ENCODE results near the gene PPIG. TPM values are rescaled to one million over a fixed set of nuclear protein-coding genes. Genes with fewer than 3 reads are reported as not detected.

The PPIG gene
- total and polyA plus RNA-seq, 9 of the 15 experiments (the other 6 are each of a cell fraction or from before 2014, with no cell fraction given), result 52.5 to 166 (median 124) TPM

- TF ChIP-seq ZNF592 (IDR thresholded peaks at IDR 0.05) (0 out of 2 replicates have a peak, but pooled peaks have one; percentile 17), ZNF239 (CRISPR knock-in tag; IDR thresholded peaks at IDR 0.05) (peak; percentile 23; the same call in 1 of the 2 replicates), LARP7 (IDR thresholded peaks at IDR 0.05) (no peak), POLR2H (tag; IDR thresholded peaks at IDR 0.05; ENCODE audit: low read depth) (no peak), SNIP1 (IDR thresholded peaks at IDR 0.05; ENCODE audit: low read depth) (no peak), POLR2G (IDR thresholded peaks at IDR 0.05; ENCODE audit: low read depth, low read length) (no peak), HMGN3 (IDR thresholded peaks at IDR 0.05; ENCODE audit: borderline replicate concordance, extremely low read depth, insufficient read length, low read depth, low read length) (no peak), RCOR1 (IDR thresholded peaks at IDR 0.05; ENCODE audit: borderline replicate concordance in 1 of 2, low read depth in 2 of 2, low read length in 2 of 2) (peak; percentile 84 to 94; a peak in 3 of 4 replicates)
- TF ChIP-seq, protein P1, sequence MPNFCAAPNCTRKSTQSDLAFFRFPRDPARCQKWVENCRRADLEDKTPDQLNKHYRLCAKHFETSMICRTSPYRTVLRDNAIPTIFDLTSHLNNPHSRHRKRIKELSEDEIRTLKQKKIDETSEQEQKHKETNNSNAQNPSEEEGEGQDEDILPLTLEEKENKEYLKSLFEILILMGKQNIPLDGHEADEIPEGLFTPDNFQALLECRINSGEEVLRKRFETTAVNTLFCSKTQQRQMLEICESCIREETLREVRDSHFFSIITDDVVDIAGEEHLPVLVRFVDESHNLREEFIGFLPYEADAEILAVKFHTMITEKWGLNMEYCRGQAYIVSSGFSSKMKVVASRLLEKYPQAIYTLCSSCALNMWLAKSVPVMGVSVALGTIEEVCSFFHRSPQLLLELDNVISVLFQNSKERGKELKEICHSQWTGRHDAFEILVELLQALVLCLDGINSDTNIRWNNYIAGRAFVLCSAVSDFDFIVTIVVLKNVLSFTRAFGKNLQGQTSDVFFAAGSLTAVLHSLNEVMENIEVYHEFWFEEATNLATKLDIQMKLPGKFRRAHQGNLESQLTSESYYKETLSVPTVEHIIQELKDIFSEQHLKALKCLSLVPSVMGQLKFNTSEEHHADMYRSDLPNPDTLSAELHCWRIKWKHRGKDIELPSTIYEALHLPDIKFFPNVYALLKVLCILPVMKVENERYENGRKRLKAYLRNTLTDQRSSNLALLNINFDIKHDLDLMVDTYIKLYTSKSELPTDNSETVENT (CRISPR knock-in tag; IDR thresholded peaks at IDR 0.05), result no peak
- TF ChIP-seq, protein P2, sequence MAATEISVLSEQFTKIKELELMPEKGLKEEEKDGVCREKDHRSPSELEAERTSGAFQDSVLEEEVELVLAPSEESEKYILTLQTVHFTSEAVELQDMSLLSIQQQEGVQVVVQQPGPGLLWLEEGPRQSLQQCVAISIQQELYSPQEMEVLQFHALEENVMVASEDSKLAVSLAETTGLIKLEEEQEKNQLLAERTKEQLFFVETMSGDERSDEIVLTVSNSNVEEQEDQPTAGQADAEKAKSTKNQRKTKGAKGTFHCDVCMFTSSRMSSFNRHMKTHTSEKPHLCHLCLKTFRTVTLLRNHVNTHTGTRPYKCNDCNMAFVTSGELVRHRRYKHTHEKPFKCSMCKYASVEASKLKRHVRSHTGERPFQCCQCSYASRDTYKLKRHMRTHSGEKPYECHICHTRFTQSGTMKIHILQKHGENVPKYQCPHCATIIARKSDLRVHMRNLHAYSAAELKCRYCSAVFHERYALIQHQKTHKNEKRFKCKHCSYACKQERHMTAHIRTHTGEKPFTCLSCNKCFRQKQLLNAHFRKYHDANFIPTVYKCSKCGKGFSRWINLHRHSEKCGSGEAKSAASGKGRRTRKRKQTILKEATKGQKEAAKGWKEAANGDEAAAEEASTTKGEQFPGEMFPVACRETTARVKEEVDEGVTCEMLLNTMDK (IDR thresholded peaks at IDR 0.05; ENCODE audit: borderline replicate concordance, insufficient read depth, low read depth, low read length, poor library complexity, severe bottlenecking), result no peak
- TF ChIP-seq, protein P3, sequence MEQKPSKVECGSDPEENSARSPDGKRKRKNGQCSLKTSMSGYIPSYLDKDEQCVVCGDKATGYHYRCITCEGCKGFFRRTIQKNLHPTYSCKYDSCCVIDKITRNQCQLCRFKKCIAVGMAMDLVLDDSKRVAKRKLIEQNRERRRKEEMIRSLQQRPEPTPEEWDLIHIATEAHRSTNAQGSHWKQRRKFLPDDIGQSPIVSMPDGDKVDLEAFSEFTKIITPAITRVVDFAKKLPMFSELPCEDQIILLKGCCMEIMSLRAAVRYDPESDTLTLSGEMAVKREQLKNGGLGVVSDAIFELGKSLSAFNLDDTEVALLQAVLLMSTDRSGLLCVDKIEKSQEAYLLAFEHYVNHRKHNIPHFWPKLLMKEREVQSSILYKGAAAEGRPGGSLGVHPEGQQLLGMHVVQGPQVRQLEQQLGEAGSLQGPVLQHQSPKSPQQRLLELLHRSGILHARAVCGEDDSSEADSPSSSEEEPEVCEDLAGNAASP (IDR thresholded peaks at IDR 0.05), result no peak
- TF ChIP-seq, protein P4, sequence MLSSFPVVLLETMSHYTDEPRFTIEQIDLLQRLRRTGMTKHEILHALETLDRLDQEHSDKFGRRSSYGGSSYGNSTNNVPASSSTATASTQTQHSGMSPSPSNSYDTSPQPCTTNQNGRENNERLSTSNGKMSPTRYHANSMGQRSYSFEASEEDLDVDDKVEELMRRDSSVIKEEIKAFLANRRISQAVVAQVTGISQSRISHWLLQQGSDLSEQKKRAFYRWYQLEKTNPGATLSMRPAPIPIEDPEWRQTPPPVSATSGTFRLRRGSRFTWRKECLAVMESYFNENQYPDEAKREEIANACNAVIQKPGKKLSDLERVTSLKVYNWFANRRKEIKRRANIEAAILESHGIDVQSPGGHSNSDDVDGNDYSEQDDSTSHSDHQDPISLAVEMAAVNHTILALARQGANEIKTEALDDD (IDR thresholded peaks at IDR 0.05), result peak; percentile 66; the same call in 1 of the 2 replicates
These were observed 81.1 kb downstream of the PPIG start (continued) for GRCh38 chr2:169664978-169665930.
